AG10803 (cell line): Measurements from ENCODE around the gene C16orf95.
A peak's percentile ranks its signal among the peaks of the same experiment; 100 is the strongest.

ENCODE experiments used
- DNase-seq: peaks from one replicate; pipeline ENCODE4 v3.0.0; 2010; ENCODE audit warnings: low read depth
- H3K4me3 ChIP-seq: 2 replicates; pipeline ENCODE4 v1.5.1; 2011; ENCODE audit warnings: mild to moderate bottlenecking, low read length, control low read depth
- CTCF ChIP-seq: conservative IDR thresholded peaks from 2 replicates; pipeline ENCODE4 v1.5.1; 2011; ENCODE audit warnings: mild to moderate bottlenecking, low read length, control low read depth, inconsistent platforms

C16orf95 gene

GRCh38 chr16:87310610-87311009 is 6.6 kb downstream of the C16orf95 start:
- TF ChIP-seq CTCF, result no peak
- no peak for DNase-seq
- H3K4me3 ChIP-seq, result no peak overlapping the region

- DNase-seq, result no peak
- no peak overlapping the region for H3K4me3 ChIP-seq
- no peak for TF ChIP-seq CTCF
Observed at GRCh38 chr16:87309620-87310525, 7.3 kb downstream of the C16orf95 start.

GRCh38 chr16:87308826-87309225 is 8.4 kb downstream of the C16orf95 start:
- no peak for DNase-seq
- TF ChIP-seq CTCF, result no peak
- H3K4me3 ChIP-seq, result no peak overlapping the region

GRCh38 chr16:87306516-87306915 is 10.7 kb downstream of the C16orf95 start:
- peak; percentile 46 for DNase-seq
- H3K4me3 ChIP-seq, result no peak overlapping the region
- no peak for TF ChIP-seq CTCF

GRCh38 chr16:87305505-87306391 is 11.4 kb downstream of the C16orf95 start:
- TF ChIP-seq CTCF, result peak; percentile 47
- peak overlapping the region; percentile 45 for H3K4me3 ChIP-seq
- peak; percentile 82 for DNase-seq

GRCh38 chr16:87304951-87305350 is 12.2 kb downstream of the C16orf95 start:
- no peak overlapping the region for H3K4me3 ChIP-seq
- no peak for DNase-seq
- TF ChIP-seq CTCF, result no peak
